Mucosa of descending colon (tissue), 3 donors: ENCODE data around the gene PRRC2B. TPM values are rescaled to one million over a fixed set of nuclear protein-coding genes. Genes with fewer than 3 reads are reported as not detected.

Experiments used
- ATAC-seq: fragments of 200-7000 bp; cut with Tn5 transposase; one replicate; pipeline ENCODE4 v1.9.1; 2020; ENCODE audit warnings: mild to moderate bottlenecking, moderate library complexity
- DNase-seq, 3 donors: peaks; one replicate each; pipeline ENCODE4 v3.0.0-alpha.2; 2020
- H3K36me3 ChIP-seq: fragments of 200-600 bp; one replicate; pipeline ENCODE4 v1.8.0; 2021; ENCODE audit warnings: low read depth, mild to moderate bottlenecking
- H3K4me1 ChIP-seq: fragments of 200-600 bp; one replicate; pipeline ENCODE4 v1.8.0; 2021; ENCODE audit warnings: low read depth, mild to moderate bottlenecking
- H3K4me3 ChIP-seq: fragments of 200-600 bp; one replicate; pipeline ENCODE4 v1.8.0; 2021; ENCODE audit warnings: mild to moderate bottlenecking
- H3K9me3 ChIP-seq: fragments of 200-600 bp; one replicate; pipeline ENCODE4 v1.8.0; 2021; ENCODE audit warnings: mild to moderate bottlenecking
- intact Hi-C, 2 donors: fragments of 100-400 bp; cut with DNase I in 1 of 2; cut with micrococcal nuclease in 1 of 2; formaldehyde crosslinking; loops; one replicate each; pipeline versions ENCODE4 v1.11.0 to v1.11.1; 2022; cut with DNase I, micrococcal nuclease
- total RNA-seq, 3 donors: library from RNA; stranded (reverse); fragmentation: NEBNext Ultra II Directional in 2 of 3; extraction: Animal tissue kit (Norgen Biotek cat#: 25700) in 2 of 3; gene quantifications; one replicate each; pipeline versions ENCODE4 v1.2.1 to v1.2.4, GENCODE V29; 2021 to 2023
- TF ChIP-seq, protein P1 (sequence below): fragments of 200-600 bp; IDR thresholded peaks from one replicate; pipeline ENCODE4 v1.8.0; 2022; ENCODE audit warnings: antibody characterized with exemption, mild to moderate bottlenecking
- donor health status: DM: no; HTN: no; CAD: no; lungs with moderate emphysema.
- donor health status: DM: no; HTN: no; CAD: no.
- donor health status: DM: no; HTN: yes; CAD: no.

The PRRC2B gene
- total RNA-seq, 3 donors from 2014 or later, result 105 to 175 (median 113) TPM

DNA sequence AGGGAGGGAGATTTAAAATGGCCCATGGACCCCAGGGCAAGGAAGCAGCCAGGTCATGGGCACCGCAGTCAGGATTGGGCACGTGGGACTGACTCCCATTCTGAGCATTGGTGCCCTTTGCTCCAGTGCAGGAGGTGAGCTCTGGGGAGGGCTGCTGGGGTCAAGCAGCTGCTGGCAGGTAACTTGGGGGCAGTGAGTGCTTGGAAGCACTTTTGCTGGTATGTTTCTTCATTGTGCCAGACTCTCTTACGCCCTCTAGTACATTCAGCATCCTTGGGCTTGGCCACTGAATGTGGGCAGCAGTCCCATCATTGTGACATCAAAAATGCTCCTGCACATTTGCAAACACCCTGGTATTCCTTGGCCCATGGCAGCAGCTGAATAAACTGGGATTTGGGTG lies 32.7 kb downstream of the PRRC2B start:
- no peak for DNase-seq
- H3K4me3 ChIP-seq, result no peak overlapping the region
- TF ChIP-seq, protein P1, sequence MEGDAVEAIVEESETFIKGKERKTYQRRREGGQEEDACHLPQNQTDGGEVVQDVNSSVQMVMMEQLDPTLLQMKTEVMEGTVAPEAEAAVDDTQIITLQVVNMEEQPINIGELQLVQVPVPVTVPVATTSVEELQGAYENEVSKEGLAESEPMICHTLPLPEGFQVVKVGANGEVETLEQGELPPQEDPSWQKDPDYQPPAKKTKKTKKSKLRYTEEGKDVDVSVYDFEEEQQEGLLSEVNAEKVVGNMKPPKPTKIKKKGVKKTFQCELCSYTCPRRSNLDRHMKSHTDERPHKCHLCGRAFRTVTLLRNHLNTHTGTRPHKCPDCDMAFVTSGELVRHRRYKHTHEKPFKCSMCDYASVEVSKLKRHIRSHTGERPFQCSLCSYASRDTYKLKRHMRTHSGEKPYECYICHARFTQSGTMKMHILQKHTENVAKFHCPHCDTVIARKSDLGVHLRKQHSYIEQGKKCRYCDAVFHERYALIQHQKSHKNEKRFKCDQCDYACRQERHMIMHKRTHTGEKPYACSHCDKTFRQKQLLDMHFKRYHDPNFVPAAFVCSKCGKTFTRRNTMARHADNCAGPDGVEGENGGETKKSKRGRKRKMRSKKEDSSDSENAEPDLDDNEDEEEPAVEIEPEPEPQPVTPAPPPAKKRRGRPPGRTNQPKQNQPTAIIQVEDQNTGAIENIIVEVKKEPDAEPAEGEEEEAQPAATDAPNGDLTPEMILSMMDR, result no peak
- H3K4me1 ChIP-seq, result peaks cover 24% of the 10 kb centered on the region
- no peaks in the 10 kb centered on the region for H3K36me3 ChIP-seq
- no peak for ATAC-seq
- intact Hi-C loops, result no loop called here
- H3K9me3 ChIP-seq, result no peaks in the 10 kb centered on the region

DNA sequence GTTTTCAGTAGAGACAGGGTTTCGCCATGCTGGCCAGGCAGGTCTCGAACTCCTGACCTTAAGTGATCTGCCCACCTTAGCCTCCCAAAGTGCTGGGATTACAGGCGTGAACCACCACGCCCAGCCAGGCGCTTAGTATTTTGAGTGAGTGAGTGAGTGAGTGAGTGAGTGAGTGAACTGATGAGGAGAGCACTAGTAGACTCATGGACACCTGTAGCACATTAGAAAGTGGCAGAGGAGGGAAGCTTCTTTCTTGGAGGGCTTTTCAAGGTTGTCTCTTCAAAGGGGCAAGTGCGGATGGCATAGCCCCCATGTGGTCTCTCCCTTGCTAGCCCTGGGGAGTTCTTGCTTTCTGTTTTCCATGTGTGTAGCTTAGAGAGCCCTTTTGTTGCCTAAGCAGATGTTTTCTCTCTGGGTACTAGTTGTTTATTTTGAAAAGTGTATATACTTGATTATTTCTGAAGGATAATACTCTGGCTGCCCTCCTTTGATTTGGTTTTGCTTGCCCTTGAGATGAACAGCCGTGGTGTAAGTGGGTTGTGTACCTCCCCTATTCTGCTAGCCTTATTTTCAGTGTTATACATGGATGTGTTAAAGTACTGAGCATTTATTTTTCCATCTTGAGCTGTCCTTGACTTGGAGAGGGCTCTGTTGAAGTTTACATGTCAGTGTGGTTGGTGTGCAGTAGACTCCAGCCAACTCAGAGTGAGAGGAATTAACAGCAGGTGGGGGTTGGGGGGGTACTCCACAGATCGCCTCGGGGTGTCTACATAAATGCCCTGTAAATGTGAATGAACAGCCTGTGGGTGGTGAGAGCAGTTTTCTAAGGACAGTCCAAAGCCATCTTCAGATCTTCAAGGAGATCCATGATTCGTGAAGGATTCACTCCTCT lies 35.5 kb downstream of the PRRC2B start:
- ATAC-seq (no peak), DNase-seq (no peak)
- H3K4me3 ChIP-seq, result no peak overlapping the region
- no peaks in the 10 kb centered on the region for H3K36me3 ChIP-seq
- TF ChIP-seq, protein P1, result no peak
- H3K4me1 ChIP-seq, result peaks cover 5% of the 10 kb centered on the region
- intact Hi-C loops, result no loop called here
- no peaks in the 10 kb centered on the region for H3K9me3 ChIP-seq

DNA sequence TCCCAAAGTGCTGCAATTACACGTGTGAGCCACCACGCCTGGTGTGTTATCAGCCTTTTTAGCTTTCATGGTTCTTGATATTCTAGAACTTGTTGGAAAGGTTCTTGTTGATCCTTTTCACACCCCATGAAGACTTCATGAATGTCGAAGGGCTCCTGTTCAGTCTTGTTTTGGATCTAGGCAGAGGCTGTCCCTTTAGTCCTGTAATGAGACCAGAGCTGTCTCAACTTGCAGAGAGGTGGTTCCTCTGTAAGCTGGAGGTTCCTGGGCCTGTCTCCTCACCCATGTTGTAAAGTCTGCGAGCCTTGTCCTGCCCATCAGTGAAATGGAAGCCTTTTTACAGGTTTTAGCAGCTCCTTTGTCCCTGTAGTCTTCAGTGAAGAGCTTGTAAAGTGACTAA lies 38.2 kb downstream of the PRRC2B start:
- Histone ChIP-seq H3K4me3 (no peak overlapping the region), H3K9me3 (no peaks in the 10 kb centered on the region), H3K36me3 (peaks cover 6% of the 10 kb centered on the region), H3K4me1 (peaks cover 5% of the 10 kb centered on the region)
- DNase-seq (no peak), ATAC-seq (no peak)
- TF ChIP-seq, protein P1, result no peak
- intact Hi-C loops, result no loop called here

DNA sequence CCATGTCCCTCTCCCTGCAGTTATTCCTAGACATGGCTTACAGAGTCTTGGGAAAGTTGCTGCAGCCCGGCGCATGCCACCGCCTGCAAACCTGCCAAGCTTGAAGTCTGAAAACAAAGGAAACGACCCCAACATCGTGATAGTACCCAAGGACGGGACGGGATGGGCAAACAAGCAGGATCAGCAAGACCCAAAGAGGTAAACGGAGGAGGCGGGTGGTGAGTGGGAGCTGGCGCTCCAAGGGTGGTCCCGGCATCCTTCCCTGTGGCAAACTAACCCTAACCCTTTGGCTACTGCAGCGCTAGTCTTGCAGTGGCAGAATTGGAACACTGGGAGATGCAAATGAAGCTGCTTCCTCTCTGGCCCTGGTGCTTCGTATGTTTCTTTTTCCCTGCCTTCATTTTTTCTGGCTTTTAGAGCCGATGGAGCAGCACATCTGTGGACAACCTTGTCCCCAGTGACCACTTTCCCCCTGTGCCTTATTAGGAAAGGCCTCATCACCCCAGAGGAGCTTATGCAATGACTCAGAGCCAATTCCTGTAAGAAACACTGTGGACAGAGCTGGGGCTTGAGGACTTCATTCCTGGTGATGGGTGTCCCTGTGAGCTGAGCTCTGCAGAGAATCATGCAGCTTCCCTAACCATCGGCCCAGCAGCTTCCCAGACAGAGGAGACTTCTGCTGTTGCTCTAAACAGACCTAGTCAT lies 38.9 kb downstream of the PRRC2B start:
- DNase-seq (no peak), ATAC-seq (peak; percentile 36)
- peaks cover 5% of the 10 kb centered on the region for H3K4me1 ChIP-seq
- intact Hi-C loops, result no loop called here
- TF ChIP-seq, protein P1, result no peak
- peaks cover 6% of the 10 kb centered on the region for H3K36me3 ChIP-seq
- no peaks in the 10 kb centered on the region for H3K9me3 ChIP-seq
- no peak overlapping the region for H3K4me3 ChIP-seq

DNA sequence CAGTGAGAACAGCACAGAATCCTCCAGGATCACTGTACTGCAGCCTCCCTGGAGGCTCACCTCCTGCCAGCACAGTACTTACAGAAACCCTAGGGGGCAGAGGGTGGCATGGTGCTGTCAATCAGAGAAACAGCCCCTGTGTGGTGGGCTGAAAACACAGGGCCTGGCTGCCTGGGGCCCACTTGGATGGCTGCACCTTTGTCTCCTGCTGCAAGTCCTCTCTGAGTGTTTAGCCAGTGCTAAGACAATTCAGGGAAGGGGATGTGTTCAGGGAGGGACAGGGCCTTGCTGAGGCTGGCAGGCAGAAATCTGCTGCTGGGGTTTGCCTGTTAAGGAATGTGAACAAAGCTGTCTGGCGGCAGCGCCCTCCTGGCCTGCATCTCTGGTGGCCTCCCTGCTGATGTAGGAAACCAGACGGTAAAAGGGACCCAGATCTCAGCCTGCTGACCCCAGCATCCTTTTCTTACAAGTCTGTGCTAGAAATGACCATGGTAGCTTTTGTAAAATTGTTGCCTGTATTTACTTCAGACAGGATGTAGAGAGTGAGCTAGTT lies 39.5 kb downstream of the PRRC2B start:
- Histone ChIP-seq H3K4me1 (peaks cover 5% of the 10 kb centered on the region), H3K9me3 (no peaks in the 10 kb centered on the region), H3K4me3 (no peak overlapping the region), H3K36me3 (peaks cover 6% of the 10 kb centered on the region)
- DNase-seq (no peak), ATAC-seq (no peak)
- intact Hi-C loops, result no loop called here
- TF ChIP-seq, protein P1, result no peak
